SK-N-MC (cell line): Measurements from ENCODE around the gene NEB.

Source experiments
- EZH2 ChIP-seq: fragments of 200-600 bp; sonication (generic); IDR thresholded peaks from one replicate; pipeline ENCODE4 v1.6.1; 2017; ENCODE audit warnings: antibody characterized with exemption
- POLR2AphosphoS5 ChIP-seq: IDR thresholded peaks from 2 replicates; pipeline ENCODE4 v1.6.1; 2012; ENCODE audit warnings: mild to moderate bottlenecking, low read depth, low read length, borderline replicate concordance

DNA sequence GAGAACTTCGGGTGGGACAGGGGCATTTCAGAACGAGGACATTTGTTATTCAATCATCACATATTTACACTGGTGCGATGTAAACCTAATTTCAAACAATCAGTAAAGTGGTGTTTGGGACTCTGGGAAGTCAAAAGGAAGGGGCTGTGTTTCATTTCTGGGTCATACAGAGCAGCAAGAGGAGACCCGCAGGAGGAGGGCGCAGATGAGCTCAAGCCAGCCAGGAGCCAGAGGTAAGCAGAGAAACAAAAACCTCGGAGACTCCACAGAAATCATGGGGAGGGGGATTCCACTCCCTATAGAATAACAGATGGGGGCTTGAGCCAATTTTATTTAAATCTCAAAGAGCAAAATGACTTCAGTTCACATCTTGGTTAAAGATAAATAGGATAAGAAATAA is 55.4 kb downstream of the NEB start:
- TF ChIP-seq POLR2AphosphoS5: no peak
- no peak for TF ChIP-seq EZH2
